Measurements from ENCODE around the gene ZBTB46.
"Not testable (repeated sequence)": the region's sequence is repeated elsewhere in the genome, so short reads cannot be mapped to it uniquely, and the experiment has no call there.

ZBTB46 gene

GRCh38 chr20:63734946-63735858, 95.9 kb downstream of the ZBTB46 start:
- DNase-seq (ENCODE audit: low spot score): no peak

GRCh38 chr20:63734111-63734945, 96.7 kb downstream of the ZBTB46 start:
- no peak for DNase-seq (ENCODE audit: low spot score)

- no peak for DNase-seq (ENCODE audit: low spot score)
Observed at GRCh38 chr20:63733579-63734081, 97.4 kb downstream of the ZBTB46 start.

- no peak for DNase-seq (ENCODE audit: low spot score)
Observed at GRCh38 chr20:63733117-63733516, 97.9 kb downstream of the ZBTB46 start.

GRCh38 chr20:63732118-63733095, 98.7 kb downstream of the ZBTB46 start:
- DNase-seq (ENCODE audit: low spot score): no peak

- no peak for DNase-seq (ENCODE audit: low spot score)
Observed at GRCh38 chr20:63731410-63731809, 99.7 kb downstream of the ZBTB46 start.

GRCh38 chr20:63730189-63730733, 100.8 kb downstream of the ZBTB46 start:
- DNase-seq (ENCODE audit: low spot score): not testable (repeated sequence)

GRCh38 chr20:63722967-63723622, 108.0 kb downstream of the ZBTB46 start:
- DNase-seq (ENCODE audit: low spot score): not testable (repeated sequence)

- DNase-seq (ENCODE audit: low spot score): no peak
Observed at GRCh38 chr20:63718996-63719395, 112.1 kb downstream of the ZBTB46 start.

GRCh38 chr20:63714858-63715257, 116.2 kb downstream of the ZBTB46 start:
- no peak for DNase-seq (ENCODE audit: low spot score)

GRCh38 chr20:63712191-63712590, 118.9 kb downstream of the ZBTB46 start:
- DNase-seq (ENCODE audit: low spot score): no peak

GRCh38 chr20:63711085-63711645, 119.9 kb downstream of the ZBTB46 start:
- DNase-seq (ENCODE audit: low spot score): no peak

- DNase-seq (ENCODE audit: low spot score): peak; percentile 63
Observed at GRCh38 chr20:63709149-63709527, 121.9 kb downstream of the ZBTB46 start.

- peak; percentile 47 for DNase-seq (ENCODE audit: low spot score)
Observed at GRCh38 chr20:63708301-63709148, 122.5 kb downstream of the ZBTB46 start.

GRCh38 chr20:63707558-63708300, 123.3 kb downstream of the ZBTB46 start, which contains the start of the genes ARFRP1 and ZGPAT:
ARFRP1 (minus strand) TSS chr20:63707976; CDS start chr20:63707091, 885 bp downstream.
ZGPAT (plus strand) TSS chr20:63708039; CDS start chr20:63708581, 542 bp downstream.
- peak; percentile 93 for DNase-seq (ENCODE audit: low spot score)

GRCh38 chr20:63706852-63707557, 124.1 kb downstream of the ZBTB46 start:
- peak; percentile 75 for DNase-seq (ENCODE audit: low spot score)

- DNase-seq (ENCODE audit: low spot score): no peak
Observed at GRCh38 chr20:63706027-63706695, 124.9 kb downstream of the ZBTB46 start.

Measured in RKO (cell line).